ENCODE results near the gene USP30.

DNA sequence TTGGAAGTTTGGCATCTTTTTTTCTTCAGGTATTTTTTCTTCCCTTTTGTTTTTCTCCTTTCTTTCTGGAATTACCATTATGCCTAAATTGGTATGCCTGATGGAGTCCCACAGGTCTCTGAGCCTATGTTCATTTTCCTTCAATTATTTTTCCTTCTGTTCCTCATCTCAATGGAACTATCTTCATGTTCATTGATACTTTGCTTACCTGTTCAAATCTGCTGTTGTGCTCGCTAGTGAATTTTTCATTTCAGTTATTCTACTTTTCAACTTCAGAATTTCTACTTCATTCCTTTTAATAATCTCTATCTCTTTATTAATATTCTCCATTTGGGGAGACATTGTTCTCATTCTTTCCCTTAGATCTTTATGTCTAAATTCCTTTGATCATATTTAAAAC lies 15.4 kb upstream of the USP30 start:
- TF ChIP-seq POLR2A (IDR thresholded peaks at IDR 0.05) (no peak), CTCF (IDR thresholded peaks at IDR 0.05) (no peak)

Measured in body of pancreas (tissue), 4 donors.